Transverse colon (tissue), 4 donors: ENCODE data around the gene METTL21A. TPM values are rescaled to one million over a fixed set of nuclear protein-coding genes. Genes with fewer than 3 reads are reported as not detected.

Source experiments
- DNase-seq: peaks from one replicate; pipeline ENCODE4 v3.0.0-alpha.2; 2019
- H3K27ac ChIP-seq, 4 donors: fragments of 200-600 bp; sonication (generic); 2 replicates each; pipeline ENCODE4 v1.5.1; 2016 to 2018; ENCODE audit warnings: inconsistent platforms in 4 of 4
- H3K27me3 ChIP-seq: fragments of 200-600 bp; sonication (generic); 2 replicates; pipeline ENCODE4 v1.5.1; 2017; ENCODE audit warnings: inconsistent platforms
- H3K36me3 ChIP-seq, 4 donors: fragments of 200-600 bp; sonication (generic); 2 replicates each; pipeline ENCODE4 v1.5.1; 2017 to 2019; ENCODE audit warnings: inconsistent platforms in 4 of 4
- H3K4me1 ChIP-seq, 4 donors: fragments of 200-600 bp; sonication (generic); 2 replicates each; pipeline ENCODE4 v1.5.1; 2017 to 2020; ENCODE audit warnings: inconsistent platforms in 4 of 4
- H3K4me3 ChIP-seq, 4 donors: fragments of 200-600 bp; sonication (generic); 1 replicate in 1 of 4; 2 replicates in 3 of 4; pipeline versions ENCODE4 v1.5.1 to v1.6.1; 2017 to 2019; ENCODE audit warnings: inconsistent platforms in 4 of 4
- H3K9me3 ChIP-seq, 2 donors: fragments of 200-600 bp; sonication (generic); 2 replicates each; pipeline ENCODE4 v1.5.1; 2017 to 2019; ENCODE audit warnings: inconsistent platforms in 2 of 2
- CTCF ChIP-seq, 5 experiments: fragments of 200-600 bp in 3 of 5; fragments of 450-650 bp in 2 of 5; sonication (generic) in 3 of 5; IDR thresholded peaks; 1 replicate in 2 of 5; 2 replicates in 3 of 5; pipeline ENCODE4 v1.5.1; 2016 to 2017; ENCODE audit warnings: antibody characterized with exemption in 5 of 5, inconsistent platforms in 3 of 5, mild to moderate bottlenecking in 2 of 5, moderate library complexity in 1 of 5
- EP300 ChIP-seq: sonication (generic); formaldehyde crosslinking; IDR thresholded peaks from one replicate; pipeline ENCODE4 v1.6.1; 2017; ENCODE audit warnings: antibody characterized with exemption, low read depth
- POLR2A ChIP-seq: fragments of 450-650 bp; IDR thresholded peaks from one replicate; pipeline ENCODE4 v1.6.1; 2016; ENCODE audit warnings: antibody characterized with exemption, mild to moderate bottlenecking, moderate library complexity
- POLR2AphosphoS5 ChIP-seq, 3 donors: sonication (generic); formaldehyde crosslinking; IDR thresholded peaks; one replicate each; pipeline ENCODE4 v1.6.1; 2016; ENCODE audit warnings: antibody characterized with exemption in 3 of 3
- WGBS, 2 donors: methylation state at CpG; one replicate each; pipeline ENCODE4 v1.1.5; 2018; ENCODE audit warnings: low coverage in 1 of 2; 5-methylcytosine and 5-hydroxymethylcytosine counted together
- in situ Hi-C, 4 donors: fragments of 200-750 bp; cut with MboI; loops; one replicate each; pipeline versions ENCODE4 v1.15.0 to v1.15.1; 2017; ENCODE audit warnings: low sequenced_read_pairs in 3 of 4, low pct_ligation_motif_present in 1 of 4, low pct_unique_long_range_greater_than_20kb in 1 of 4
- intact Hi-C: fragments of 100-400 bp; cut with DNase I; formaldehyde crosslinking; loops from one replicate; pipeline ENCODE4 v1.15.1; 2023; ENCODE audit warnings: low total_unique reads
- total RNA-seq, 4 donors: library from RNA; depleted of rRNA; stranded (reverse); fragments of >200 nt; gene quantifications; one replicate each; pipeline ENCODE4 v1.1.0, GENCODE V29; 2016

METTL21A gene
- total RNA-seq, 4 donors from 2014 or later: 0.60 to 25.4 (median 17.7) TPM

GRCh38 chr2:207635468-207636200 is 10.4 kb upstream of the METTL21A start:
- in situ Hi-C loops: no loop called here
- intact Hi-C loops: no loop called here
- DNase-seq: no peak
- TF ChIP-seq POLR2AphosphoS5 (IDR thresholded peaks at IDR 0.05) (no peak), CTCF (IDR thresholded peaks at IDR 0.05) (no peak)
- no peak overlapping the region for H3K27ac ChIP-seq
- no peaks in the 10 kb centered on the region for H3K36me3 ChIP-seq
- no peaks in the 10 kb centered on the region for H3K9me3 ChIP-seq
- no peaks in the 10 kb centered on the region for H3K27me3 ChIP-seq
- H3K4me1 ChIP-seq: no peaks in the 10 kb centered on the region
- 88 to 89% methylated on average over 6 to 11 of the region's 11 CpGs for WGBS, 2 donors
- no peak overlapping the region for H3K4me3 ChIP-seq

DNA sequence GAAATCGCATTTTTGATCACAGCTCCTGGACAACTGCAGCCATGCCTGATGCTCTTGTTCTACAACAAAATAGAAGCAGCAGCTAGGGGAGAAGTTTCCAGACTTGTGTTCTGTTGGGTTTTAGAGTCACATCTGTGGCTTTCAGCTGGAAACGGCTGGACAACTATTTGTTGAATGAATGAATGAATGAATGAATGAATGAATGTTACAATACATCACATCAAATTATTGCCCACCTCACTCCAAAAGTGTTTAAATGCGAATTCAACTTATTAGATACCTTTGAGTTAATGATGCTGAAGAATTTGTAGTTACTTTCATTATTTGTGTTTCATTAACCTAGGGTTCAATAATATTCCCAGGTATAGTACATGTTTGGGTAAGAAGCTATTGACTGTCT is 8.5 kb upstream of the METTL21A start:
- Histone ChIP-seq H3K36me3 (no peaks in the 10 kb centered on the region), H3K27ac (no peak overlapping the region), H3K27me3 (no peaks in the 10 kb centered on the region), H3K4me1 (no peaks in the 10 kb centered on the region), H3K4me3 (no peak overlapping the region), H3K9me3 (no peaks in the 10 kb centered on the region)
- in situ Hi-C loops: no loop called here
- intact Hi-C loops: no loop called here
- no peak for DNase-seq
- 83 to 87% methylated on average over 3 of the region's 3 CpGs for WGBS, 2 donors
- no peak for TF ChIP-seq POLR2A
- TF ChIP-seq CTCF (IDR thresholded peaks at IDR 0.05): no peak
- TF ChIP-seq POLR2AphosphoS5 (IDR thresholded peaks at IDR 0.05): no peak
- TF ChIP-seq EP300: no peak

GRCh38 chr2:207632575-207633493 is 7.6 kb upstream of the METTL21A start:
- Histone ChIP-seq H3K4me3 (no peak overlapping the region), H3K27me3 (no peaks in the 10 kb centered on the region), H3K9me3 (no peaks in the 10 kb centered on the region), H3K27ac (no peak overlapping the region), H3K4me1 (no peaks in the 10 kb centered on the region), H3K36me3 (no peaks in the 10 kb centered on the region)
- no peak for DNase-seq
- intact Hi-C loops (no loop called here), in situ Hi-C loops (no loop called here)
- WGBS, 2 donors: 86 to 92% methylated on average over 8 of the region's 8 CpGs
- no peak for TF ChIP-seq EP300
- no peak for TF ChIP-seq POLR2AphosphoS5 (IDR thresholded peaks at IDR 0.05)
- TF ChIP-seq CTCF (IDR thresholded peaks at IDR 0.05): no peak

GRCh38 chr2:207630491-207630890 is 5.3 kb upstream of the METTL21A start:
- H3K27me3 ChIP-seq: no peaks in the 10 kb centered on the region

More at GRCh38 chr2:207630491-207630890, 5.3 kb upstream of the METTL21A start:
- DNase-seq: no peak
- Histone ChIP-seq H3K4me1 (peaks cover 0 to 17% (median 13%) of the 10 kb centered on the region in 4 donors), H3K27ac (no peak overlapping the region), H3K36me3 (no peaks in the 10 kb centered on the region), H3K9me3 (no peaks in the 10 kb centered on the region), H3K4me3 (no peak overlapping the region)
- TF ChIP-seq POLR2AphosphoS5 (IDR thresholded peaks at IDR 0.05) (no peak), CTCF (IDR thresholded peaks at IDR 0.05) (no peak), POLR2A (no peak), EP300 (no peak)
- in situ Hi-C loops: no loop called here
- intact Hi-C loops: no loop called here
- 40 to 81% methylated on average over 1 to 4 of the region's 4 CpGs for WGBS, 2 donors
